Esophagus mucosa (tissue), 1 donor: ENCODE results near the gene ADARB2. TPM values are rescaled to one million over a fixed set of nuclear protein-coding genes. Genes with fewer than 3 reads are reported as not detected.

Experiments used
- ATAC-seq: fragments of 200-7000 bp; cut with Tn5 transposase; one replicate; pipeline ENCODE4 v1.9.1; 2020
- total RNA-seq: library from RNA; stranded (reverse); gene quantifications from one replicate; pipeline ENCODE4 v1.2.4, GENCODE V29; 2023
- donor health status: DM: yes; HTN: yes; CAD: no.

The ADARB2 gene
- total RNA-seq, 1 donor from 2014 or later: 0.20 TPM

GRCh38 chr10:1198453-1199344 is 538.6 kb downstream of the ADARB2 start:
- ATAC-seq: no peak

GRCh38 chr10:1197384-1197783 is 539.9 kb downstream of the ADARB2 start:
- ATAC-seq: no peak

- no peak for ATAC-seq
Observed at GRCh38 chr10:1196656-1197055, 540.7 kb downstream of the ADARB2 start.

GRCh38 chr10:1195828-1196227 is 541.5 kb downstream of the ADARB2 start:
- ATAC-seq: no peak

GRCh38 chr10:1194161-1194560 is 543.2 kb downstream of the ADARB2 start:
- ATAC-seq: no peak

- ATAC-seq: no peak
Observed at GRCh38 chr10:1193561-1193960, 543.8 kb downstream of the ADARB2 start.

- no peak for ATAC-seq
Observed at GRCh38 chr10:1191752-1192151, 545.6 kb downstream of the ADARB2 start.

- no peak for ATAC-seq
Observed at GRCh38 chr10:1190791-1191490, 546.4 kb downstream of the ADARB2 start.

GRCh38 chr10:1190052-1190395 is 547.3 kb downstream of the ADARB2 start:
- no peak for ATAC-seq

GRCh38 chr10:1189166-1190051 is 547.9 kb downstream of the ADARB2 start:
- no peak for ATAC-seq

- no peak for ATAC-seq
Observed at GRCh38 chr10:1188558-1189135, 548.7 kb downstream of the ADARB2 start.

- ATAC-seq: no peak
Observed at GRCh38 chr10:1187855-1188557, 549.3 kb downstream of the ADARB2 start.

GRCh38 chr10:1187151-1187854 is 550.0 kb downstream of the ADARB2 start:
- peak; percentile 47 for ATAC-seq

- ATAC-seq: no peak
Observed at GRCh38 chr10:1186683-1186990, 550.7 kb downstream of the ADARB2 start.

GRCh38 chr10:1185911-1186682 is 551.2 kb downstream of the ADARB2 start:
- no peak for ATAC-seq

GRCh38 chr10:1184541-1185430 is 552.5 kb downstream of the ADARB2 start:
- ATAC-seq: no peak

- no peak for ATAC-seq
Observed at GRCh38 chr10:1183701-1184100, 553.6 kb downstream of the ADARB2 start.

- no peak for ATAC-seq
Observed at GRCh38 chr10:1183033-1183396, 554.3 kb downstream of the ADARB2 start.

- ATAC-seq: no peak
Observed at GRCh38 chr10:1182280-1183032, 554.9 kb downstream of the ADARB2 start.
